Upper lobe of left lung (tissue), 4 donors: ENCODE results near the gene PREX1.

Experiments used
- EP300 ChIP-seq, 4 donors: sonication (generic); formaldehyde crosslinking; IDR thresholded peaks; one replicate each; pipeline ENCODE4 v1.5.1; 2017; ENCODE audit warnings: antibody characterized with exemption in 4 of 4, control low read depth in 2 of 4
- POLR2A ChIP-seq, 4 donors: fragments of 450-650 bp; IDR thresholded peaks; one replicate each; pipeline ENCODE4 v1.5.1; 2016 to 2017; ENCODE audit warnings: antibody characterized with exemption in 4 of 4, mild to moderate bottlenecking in 2 of 4
- POLR2AphosphoS5 ChIP-seq, 2 donors: sonication (generic); formaldehyde crosslinking; IDR thresholded peaks; one replicate each; pipeline ENCODE4 v1.5.1; 2017; ENCODE audit warnings: antibody characterized with exemption in 2 of 2
- TF ChIP-seq, protein P1 (sequence below), 6 experiments: fragments of 450-650 bp in 4 of 6; fragments of 200-600 bp in 2 of 6; sonication (generic) in 2 of 6; IDR thresholded peaks; one replicate each; pipeline ENCODE4 v1.5.1; 2016 to 2019; ENCODE audit warnings: antibody characterized with exemption in 6 of 6

DNA sequence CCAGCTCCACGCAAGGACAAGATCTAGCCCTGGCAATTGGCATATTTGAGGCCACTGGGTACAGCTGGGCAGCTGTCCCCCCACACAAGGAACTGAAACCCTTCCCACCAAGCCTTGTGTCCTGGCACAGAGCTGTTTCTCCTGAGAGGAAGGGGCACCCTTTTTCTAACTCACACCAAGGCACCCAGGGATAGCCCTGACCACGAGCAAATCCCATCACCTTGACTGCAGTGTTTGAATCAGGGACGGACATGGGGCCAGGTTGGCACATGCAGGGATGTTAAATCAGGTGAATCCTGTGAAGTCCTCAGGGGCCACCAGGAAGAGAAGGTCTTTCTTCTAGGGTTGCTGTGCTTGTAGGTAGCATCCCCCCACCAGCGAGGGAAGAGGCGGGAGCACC is 246.6 kb downstream of the PREX1 start:
- no peak for TF ChIP-seq EP300 (IDR thresholded peaks at IDR 0.05)
- TF ChIP-seq, protein P1, sequence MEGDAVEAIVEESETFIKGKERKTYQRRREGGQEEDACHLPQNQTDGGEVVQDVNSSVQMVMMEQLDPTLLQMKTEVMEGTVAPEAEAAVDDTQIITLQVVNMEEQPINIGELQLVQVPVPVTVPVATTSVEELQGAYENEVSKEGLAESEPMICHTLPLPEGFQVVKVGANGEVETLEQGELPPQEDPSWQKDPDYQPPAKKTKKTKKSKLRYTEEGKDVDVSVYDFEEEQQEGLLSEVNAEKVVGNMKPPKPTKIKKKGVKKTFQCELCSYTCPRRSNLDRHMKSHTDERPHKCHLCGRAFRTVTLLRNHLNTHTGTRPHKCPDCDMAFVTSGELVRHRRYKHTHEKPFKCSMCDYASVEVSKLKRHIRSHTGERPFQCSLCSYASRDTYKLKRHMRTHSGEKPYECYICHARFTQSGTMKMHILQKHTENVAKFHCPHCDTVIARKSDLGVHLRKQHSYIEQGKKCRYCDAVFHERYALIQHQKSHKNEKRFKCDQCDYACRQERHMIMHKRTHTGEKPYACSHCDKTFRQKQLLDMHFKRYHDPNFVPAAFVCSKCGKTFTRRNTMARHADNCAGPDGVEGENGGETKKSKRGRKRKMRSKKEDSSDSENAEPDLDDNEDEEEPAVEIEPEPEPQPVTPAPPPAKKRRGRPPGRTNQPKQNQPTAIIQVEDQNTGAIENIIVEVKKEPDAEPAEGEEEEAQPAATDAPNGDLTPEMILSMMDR (IDR thresholded peaks at IDR 0.05), result no peak
- no peak for TF ChIP-seq POLR2A (IDR thresholded peaks at IDR 0.05)
- no peak for TF ChIP-seq POLR2AphosphoS5 (IDR thresholded peaks at IDR 0.05)
